Heart left ventricle (tissue), 16 donors: ENCODE data around the gene MAST4. TPM values are rescaled to one million over a fixed set of nuclear protein-coding genes. Genes with fewer than 3 reads are reported as not detected.

ENCODE experiments used
- ATAC-seq, 4 donors: fragments of 200-7000 bp; cut with Tn5 transposase; one replicate each; pipeline ENCODE4 v1.9.1; 2020 to 2022; ENCODE audit warnings: moderate library complexity in 4 of 4, mild to moderate bottlenecking in 3 of 4, moderate number of reproducible peaks in 1 of 4
- DNase-seq, 5 donors: peaks; one replicate each; pipeline ENCODE4 v3.0.0-alpha.2; 2020
- H3K27ac ChIP-seq, 12 donors: fragments of 200-600 bp; sonication (generic) in 4 of 12; one replicate each; pipeline versions ENCODE4 v1.5.0 to v1.8.0; 2016 to 2022; ENCODE audit warnings: mild to moderate bottlenecking in 2 of 12
- H3K27me3 ChIP-seq, 9 donors: fragments of 200-600 bp; sonication (generic) in 2 of 9; one replicate each; pipeline versions ENCODE4 v1.5.1 to v1.8.0; 2016 to 2022; ENCODE audit warnings: mild to moderate bottlenecking in 3 of 9
- H3K36me3 ChIP-seq, 9 donors: fragments of 200-600 bp; sonication (generic) in 2 of 9; one replicate each; pipeline versions ENCODE4 v1.5.0 to v1.8.0; 2018 to 2022; ENCODE audit warnings: mild to moderate bottlenecking in 2 of 9
- H3K4me1 ChIP-seq, 12 donors: fragments of 200-600 bp; sonication (generic) in 4 of 12; one replicate each; pipeline versions ENCODE4 v1.5.0 to v1.8.0; 2016 to 2022; ENCODE audit warnings: mild to moderate bottlenecking in 3 of 12
- H3K4me3 ChIP-seq, 12 donors: fragments of 200-600 bp; sonication (generic) in 4 of 12; one replicate each; pipeline versions ENCODE4 v1.5.0 to v1.8.0; 2017 to 2022; ENCODE audit warnings: mild to moderate bottlenecking in 9 of 12, moderate library complexity in 4 of 12
- H3K9me3 ChIP-seq, 12 donors: fragments of 200-600 bp; sonication (generic) in 4 of 12; one replicate each; pipeline versions ENCODE4 v1.5.0 to v1.8.0; 2016 to 2022; ENCODE audit warnings: mild to moderate bottlenecking in 1 of 12
- POLR2A ChIP-seq, 2 donors: fragments of 450-650 bp; IDR thresholded peaks; one replicate each; pipeline ENCODE4 v1.6.1; 2017; ENCODE audit warnings: antibody characterized with exemption in 2 of 2, mild to moderate bottlenecking in 2 of 2, moderate library complexity in 2 of 2
- WGBS, 4 donors: extraction: QIAGEN DNeasy Blood & Tissue Kit in 2 of 4; methylation state at CpG; one replicate each; pipeline versions ENCODE4 v1.1.5 to v1.1.7; 2013 to 2018; 5-methylcytosine and 5-hydroxymethylcytosine counted together
- intact Hi-C, 10 donors: fragments of 100-400 bp; cut with DNase I; formaldehyde crosslinking; loops; one replicate each; pipeline versions ENCODE4 v1.11.1 to v1.14.2; 2022
- polyA plus RNA-seq, 2 donors: library from polyadenylated mRNA; stranded (reverse); fragments of 200-250 nt; gene quantifications; one replicate each; pipeline ENCODE4 v1.2.3, GENCODE V29; 2013
- total RNA-seq, 9 donors: library from RNA; depleted of rRNA in 2 of 9; stranded (reverse); fragments of >200 nt in 2 of 9; fragmentation: NEBNext Ultra II Directional in 3 of 9; extraction: Animal tissue kit (Norgen Biotek cat#: 25700) in 3 of 9; gene quantifications; one replicate each; pipeline versions ENCODE4 v1.1.0 to v1.2.4, GENCODE V29; 2016 to 2023
- TF ChIP-seq, protein P1 (sequence below), 12 donors: fragments of 200-600 bp; sonication (generic) in 4 of 12; IDR thresholded peaks; one replicate each; pipeline versions ENCODE4 v1.5.0 to v1.8.0; 2018 to 2022; ENCODE audit warnings: antibody characterized with exemption in 12 of 12, mild to moderate bottlenecking in 5 of 12
- donor health status: ischemic (EF 13 %, LVEDD 7.1; RV severe dilation, severe dysfunction).
- donor health status: healthy with polysubstance abuse.
- donor health status: DM: no; HTN: yes; CAD: no.
- donor health status: DM: no; HTN: no; CAD: no.
- donor health status: ischemic (EF 25% LVEDD 6.9; RV normal size, moderate dysfunction).
- donor health status: ischemic (EF 25% LVEDD 5.7; RV mildly dilated, moderate dysfunction).
- donor health status: healthy.
- donor health status: DM: yes; HTN: yes; CAD: no.
- donor health status: ischemic (EF 35%, LVEDD 5.7; RV mildly dilated, moderate dysfunction).
- donor health status: nonischemic (EF 11% LVEDD 7.7; RV severe dilation, severe dysfunction).
- donor health status: DM: yes; HTN: yes; CAD: no.
- donor health status: PGD.
- donor health status: ischemic (EF 29% LVEDD 5.4; RV normal size, mild dysfunction).
- donor health status: nonischemic (EF 23%, LVEDD 6.1; RV moderate dilation, normal function).

MAST4 gene
- total and polyA plus RNA-seq, 11 donors = 26.8 to 96.2 (median 68.1) TPM

DNA sequence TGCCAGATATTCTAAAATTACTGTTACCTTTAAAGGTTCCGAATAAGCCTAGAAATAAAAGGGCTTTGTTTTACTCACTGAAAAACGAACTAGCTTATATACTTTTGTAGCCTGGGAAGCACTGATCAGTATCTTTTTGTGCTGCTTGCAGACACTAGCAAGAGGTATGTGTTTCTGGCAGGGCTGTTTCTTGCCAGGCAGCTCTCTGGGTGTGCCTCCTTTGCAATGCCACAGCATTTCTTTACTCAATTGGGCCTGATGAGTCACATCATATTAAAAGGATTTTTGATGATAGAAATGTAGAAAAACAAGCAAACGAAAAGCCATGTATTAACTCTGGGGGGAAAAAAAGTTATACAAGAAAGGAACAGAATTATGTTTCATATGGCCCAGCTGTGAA is 564.8 kb downstream of the MAST4 start:
- Histone ChIP-seq H3K9me3 (no peaks in the 10 kb centered on the region), H3K4me3 (no peak overlapping the region), H3K4me1 (peaks cover 0 to 16% (median 5%) of the 10 kb centered on the region in 12 donors), H3K36me3 (peaks cover 3 to 100% (median 55%) of the 10 kb centered on the region in 9 donors), H3K27ac (peak overlapping the region in 2 of 12 donors; percentile 13 to 56), H3K27me3 (no peaks in the 10 kb centered on the region)
- WGBS, 4 donors = 66 to 76% (median 71%) methylated on average over 3 of the region's 3 CpGs
- intact Hi-C loops = no loop called here
- no peak for DNase-seq
- TF ChIP-seq POLR2A (IDR thresholded peaks at IDR 0.05) = no peak
- TF ChIP-seq, protein P1, sequence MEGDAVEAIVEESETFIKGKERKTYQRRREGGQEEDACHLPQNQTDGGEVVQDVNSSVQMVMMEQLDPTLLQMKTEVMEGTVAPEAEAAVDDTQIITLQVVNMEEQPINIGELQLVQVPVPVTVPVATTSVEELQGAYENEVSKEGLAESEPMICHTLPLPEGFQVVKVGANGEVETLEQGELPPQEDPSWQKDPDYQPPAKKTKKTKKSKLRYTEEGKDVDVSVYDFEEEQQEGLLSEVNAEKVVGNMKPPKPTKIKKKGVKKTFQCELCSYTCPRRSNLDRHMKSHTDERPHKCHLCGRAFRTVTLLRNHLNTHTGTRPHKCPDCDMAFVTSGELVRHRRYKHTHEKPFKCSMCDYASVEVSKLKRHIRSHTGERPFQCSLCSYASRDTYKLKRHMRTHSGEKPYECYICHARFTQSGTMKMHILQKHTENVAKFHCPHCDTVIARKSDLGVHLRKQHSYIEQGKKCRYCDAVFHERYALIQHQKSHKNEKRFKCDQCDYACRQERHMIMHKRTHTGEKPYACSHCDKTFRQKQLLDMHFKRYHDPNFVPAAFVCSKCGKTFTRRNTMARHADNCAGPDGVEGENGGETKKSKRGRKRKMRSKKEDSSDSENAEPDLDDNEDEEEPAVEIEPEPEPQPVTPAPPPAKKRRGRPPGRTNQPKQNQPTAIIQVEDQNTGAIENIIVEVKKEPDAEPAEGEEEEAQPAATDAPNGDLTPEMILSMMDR (IDR thresholded peaks at IDR 0.05) = no peak
- no peak for ATAC-seq

DNA sequence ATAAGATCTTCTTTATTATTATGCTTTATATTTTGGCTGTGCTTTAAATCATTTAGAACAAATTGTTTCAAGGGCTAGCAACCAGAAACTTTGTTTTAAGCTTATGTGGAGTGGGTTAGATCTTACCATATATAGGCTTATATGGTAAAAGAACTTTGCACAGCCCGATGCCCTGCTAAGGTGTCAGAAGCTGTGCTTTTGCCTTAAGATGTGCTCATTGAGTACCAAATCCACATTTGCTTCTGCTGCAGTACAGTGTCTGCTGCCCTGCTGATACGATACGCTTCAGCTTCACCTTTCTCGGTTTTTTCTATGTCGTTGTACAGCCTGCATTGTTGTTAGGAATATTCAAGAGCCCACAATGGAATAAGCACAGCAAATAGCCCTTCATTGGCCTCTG is 565.6 kb downstream of the MAST4 start:
- H3K4me1 ChIP-seq = peaks cover 0 to 23% (median 11%) of the 10 kb centered on the region in 12 donors
- H3K27ac ChIP-seq = peak overlapping the region in 1 of 12 donors; percentile 56
- H3K36me3 ChIP-seq = peaks cover 3 to 100% (median 52%) of the 10 kb centered on the region in 9 donors
- no peak overlapping the region for H3K4me3 ChIP-seq
- DNase-seq = no peak
- ATAC-seq = no peak
- TF ChIP-seq POLR2A (IDR thresholded peaks at IDR 0.05) = no peak
- TF ChIP-seq, protein P1 (IDR thresholded peaks at IDR 0.05) = no peak
- intact Hi-C loops = no loop called here
- H3K9me3 ChIP-seq = no peaks in the 10 kb centered on the region
- no peaks in the 10 kb centered on the region for H3K27me3 ChIP-seq
- 95 to 97% (median 96%) methylated on average over 5 of the region's 5 CpGs for WGBS, 4 donors

DNA sequence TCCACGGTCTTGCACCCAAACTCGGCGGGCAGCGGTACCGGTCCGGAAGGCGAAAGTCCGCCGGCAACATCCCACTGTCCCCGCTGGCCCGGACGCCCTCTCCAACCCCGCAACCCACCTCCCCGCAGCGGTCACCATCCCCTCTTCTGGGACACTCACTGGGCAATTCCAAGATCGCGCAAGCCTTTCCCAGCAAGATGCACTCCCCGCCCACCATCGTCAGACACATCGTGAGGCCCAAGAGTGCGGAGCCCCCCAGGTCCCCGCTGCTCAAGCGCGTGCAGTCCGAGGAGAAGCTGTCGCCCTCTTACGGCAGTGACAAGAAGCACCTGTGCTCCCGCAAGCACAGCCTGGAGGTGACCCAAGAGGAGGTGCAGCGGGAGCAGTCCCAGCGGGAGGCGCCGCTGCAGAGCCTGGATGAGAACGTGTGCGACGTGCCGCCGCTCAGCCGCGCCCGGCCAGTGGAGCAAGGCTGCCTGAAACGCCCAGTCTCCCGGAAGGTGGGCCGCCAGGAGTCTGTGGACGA is 567.1 kb downstream of the MAST4 start:
- Histone ChIP-seq H3K36me3 (peaks cover 3 to 98% (median 56%) of the 10 kb centered on the region in 9 donors), H3K4me3 (no peak overlapping the region), H3K9me3 (no peaks in the 10 kb centered on the region), H3K27ac (peak overlapping the region in 1 of 12 donors; percentile 56), H3K27me3 (no peaks in the 10 kb centered on the region), H3K4me1 (peaks cover 0 to 32% (median 13%) of the 10 kb centered on the region in 12 donors)
- intact Hi-C loops = no loop called here
- TF ChIP-seq POLR2A (IDR thresholded peaks at IDR 0.05) = no peak
- TF ChIP-seq, protein P1 (IDR thresholded peaks at IDR 0.05) = no peak
- ATAC-seq = no peak
- DNase-seq = peak in 1 of 5 donors; percentile 64
- WGBS, 4 donors = 96 to 97% (median 97%) methylated on average over 41 to 44 of the region's 44 CpGs

DNA sequence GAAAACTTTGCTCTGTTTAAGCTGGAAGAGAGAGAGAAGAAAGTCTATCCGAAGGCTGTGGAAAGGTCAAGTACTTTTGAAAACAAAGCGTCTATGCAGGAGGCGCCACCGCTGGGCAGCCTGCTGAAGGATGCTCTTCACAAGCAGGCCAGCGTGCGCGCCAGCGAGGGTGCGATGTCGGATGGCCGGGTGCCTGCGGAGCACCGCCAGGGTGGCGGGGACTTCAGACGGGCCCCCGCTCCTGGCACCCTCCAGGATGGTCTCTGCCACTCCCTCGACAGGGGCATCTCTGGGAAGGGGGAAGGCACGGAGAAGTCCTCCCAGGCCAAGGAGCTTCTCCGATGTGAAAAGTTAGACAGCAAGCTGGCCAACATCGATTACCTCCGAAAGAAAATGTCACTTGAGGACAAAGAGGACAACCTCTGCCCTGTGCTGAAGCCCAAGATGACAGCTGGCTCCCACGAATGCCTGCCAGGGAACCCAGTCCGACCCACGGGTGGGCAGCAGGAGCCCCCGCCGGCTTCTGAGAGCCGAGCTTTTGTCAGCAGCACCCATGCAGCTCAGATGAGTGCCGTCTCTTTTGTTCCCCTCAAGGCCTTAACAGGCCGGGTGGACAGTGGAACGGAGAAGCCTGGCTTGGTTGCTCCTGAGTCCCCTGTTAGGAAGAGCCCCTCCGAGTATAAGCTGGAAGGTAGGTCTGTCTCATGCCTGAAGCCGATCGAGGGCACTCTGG is 567.8 kb downstream of the MAST4 start:
- ATAC-seq (no peak), DNase-seq (no peak)
- Histone ChIP-seq H3K36me3 (peaks cover 3 to 96% (median 59%) of the 10 kb centered on the region in 9 donors), H3K4me1 (peaks cover 0 to 32% (median 13%) of the 10 kb centered on the region in 12 donors), H3K9me3 (no peaks in the 10 kb centered on the region), H3K27me3 (no peaks in the 10 kb centered on the region), H3K27ac (peak overlapping the region in 1 of 12 donors; percentile 94), H3K4me3 (peak overlapping the region in 1 of 12 donors; percentile 51)
- WGBS, 4 donors = 89 to 91% (median 90%) methylated on average over 30 to 33 of the region's 33 CpGs
- intact Hi-C loops = loop anchor here in 1 of 10 donors (2.0 kb wide), 1 partner anchor 45 kb away; no protein-coding TSS in a partner anchor
- TF ChIP-seq, protein P1 (IDR thresholded peaks at IDR 0.05) = no peak
- TF ChIP-seq POLR2A (IDR thresholded peaks at IDR 0.05) = no peak
